Germinal center (tissue), 1 donor: ENCODE results near the gene RBM48.
A peak's percentile ranks its signal among the peaks of the same experiment; 100 is the strongest.
"Not testable (repeated sequence)": the region's sequence is repeated elsewhere in the genome, so short reads cannot be mapped to it uniquely, and the experiment has no call there.

ENCODE experiments used
- DNase-seq: peaks from one replicate; pipeline ENCODE4 v3.0.0; 2012; ENCODE audit warnings: mixed read lengths, low spot score

RBM48 gene

GRCh38 chr7:92528188-92528957 lies at the start of gene RBM48, which contains the start of gene PEX1:
Gene RBM48, plus strand, starts transcription at chr7:92528795. Its CDS starts 19 bp downstream, at chr7:92528814.
Gene PEX1, minus strand, starts transcription at chr7:92528520. Its CDS starts 85 bp downstream, at chr7:92528435.
- peak; percentile 96 for DNase-seq

GRCh38 chr7:92479146-92479545 lies 49.4 kb upstream of the RBM48 start:
- not testable (repeated sequence) for DNase-seq

DNA sequence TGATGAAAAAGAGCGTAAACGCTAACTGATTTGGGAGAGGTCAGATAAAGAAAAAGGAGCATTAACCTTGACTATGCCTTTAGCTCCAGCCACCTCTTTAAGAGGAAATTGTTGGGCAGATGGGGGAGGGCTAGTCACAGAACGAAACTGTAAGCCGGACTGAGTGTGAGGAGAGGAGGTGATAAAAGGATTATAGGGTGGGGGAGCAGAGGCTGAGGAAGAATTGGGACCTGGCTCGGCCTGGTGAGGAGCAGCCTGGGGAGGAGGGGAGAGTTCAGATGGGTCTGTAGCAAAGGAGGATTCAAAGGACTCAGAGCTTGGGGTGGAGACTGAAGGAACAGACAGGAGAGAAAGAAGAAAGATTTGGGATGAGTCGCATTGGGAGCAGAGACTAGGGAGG lies 45.0 kb upstream of the RBM48 start:
- not testable (repeated sequence) for DNase-seq

GRCh38 chr7:92484226-92484625 lies 44.4 kb upstream of the RBM48 start:
- not testable (repeated sequence) for DNase-seq

GRCh38 chr7:92485267-92485892 lies 43.2 kb upstream of the RBM48 start:
- DNase-seq, result no peak

- no peak for DNase-seq
These were observed 42.6 kb upstream of the RBM48 start for GRCh38 chr7:92485974-92486373.

DNA sequence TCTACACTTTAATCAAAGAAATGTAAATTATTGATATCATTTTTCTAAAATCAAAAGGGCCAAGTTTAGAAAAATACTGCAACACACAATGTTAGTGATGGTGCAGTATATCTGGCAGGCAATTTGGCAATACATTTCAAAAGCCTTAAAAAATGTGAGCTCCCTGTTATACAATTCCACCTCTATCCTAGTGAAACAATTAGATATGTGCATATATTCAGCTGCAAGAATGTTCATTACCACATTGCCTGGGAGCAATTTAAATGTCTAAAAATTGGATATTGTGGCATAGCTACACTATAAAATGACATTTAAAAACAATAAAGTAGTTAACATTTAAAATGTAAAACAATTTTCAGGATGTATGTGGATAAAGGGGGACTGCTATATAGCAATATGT lies 40.8 kb upstream of the RBM48 start:
- no peak for DNase-seq

DNA sequence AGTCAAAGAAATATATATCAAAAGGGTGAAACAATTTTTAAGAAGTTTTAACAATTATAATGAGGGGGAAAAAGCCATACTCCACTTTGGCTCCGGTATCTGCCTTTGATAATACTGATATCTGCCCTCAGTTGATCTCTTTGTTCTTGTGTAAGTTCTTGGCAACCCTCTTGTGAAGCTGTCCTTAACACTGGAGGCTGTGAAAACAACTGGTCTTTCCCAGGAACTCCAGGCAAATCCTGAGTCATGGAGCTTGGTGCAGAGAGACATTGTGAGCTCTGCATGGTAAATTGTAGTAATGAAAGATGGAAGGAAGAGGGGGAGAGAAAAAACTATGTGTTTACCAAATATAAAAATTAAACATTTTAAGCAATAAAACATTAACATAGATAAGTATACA lies 39.0 kb upstream of the RBM48 start:
- no peak for DNase-seq

DNA sequence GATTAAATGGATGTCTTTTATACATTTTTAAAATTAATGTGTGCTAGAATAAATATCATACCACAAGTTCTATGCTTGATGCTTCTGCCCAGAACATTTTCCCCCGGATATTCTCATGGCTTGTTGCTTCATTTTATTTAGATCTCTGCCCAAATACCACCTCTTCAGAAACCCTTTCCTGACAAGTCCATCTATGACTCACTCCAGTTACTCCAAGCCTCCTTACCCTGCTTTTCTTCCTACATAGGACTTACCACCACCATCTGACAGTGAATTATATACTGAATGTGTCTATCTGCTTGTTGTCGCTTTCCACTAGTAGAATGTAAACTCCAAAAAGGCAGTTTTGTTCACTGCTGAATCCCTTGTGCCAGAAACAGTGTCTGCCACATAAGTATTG lies 31.7 kb upstream of the RBM48 start:
- DNase-seq, result no peak

GRCh38 chr7:92498557-92498956 lies 30.0 kb upstream of the RBM48 start:
- no peak for DNase-seq

DNA sequence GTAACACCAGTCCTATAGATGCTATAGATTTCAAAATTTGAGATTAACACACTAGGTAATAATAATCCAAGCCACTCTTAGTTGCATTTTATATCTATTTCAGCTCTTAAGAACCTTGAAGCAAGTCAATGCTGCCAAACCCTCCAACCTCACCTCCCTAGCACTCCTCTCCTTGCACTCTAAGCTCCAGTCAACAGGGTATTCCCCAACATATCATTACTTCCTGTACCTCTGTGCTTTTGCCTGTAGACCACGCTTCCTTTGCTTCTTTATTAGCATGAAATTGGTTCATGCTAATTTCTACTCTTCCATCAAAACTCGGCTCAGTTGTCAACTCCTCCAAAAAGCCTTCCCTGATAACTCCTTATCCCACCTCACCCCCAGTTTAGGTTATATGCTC lies 24.8 kb upstream of the RBM48 start:
- DNase-seq, result no peak

GRCh38 chr7:92504563-92504962 lies 24.0 kb upstream of the RBM48 start:
- DNase-seq, result no peak

- DNase-seq, result no peak
These were observed 22.2 kb upstream of the RBM48 start for GRCh38 chr7:92506363-92506762.

GRCh38 chr7:92508946-92509345 lies 19.6 kb upstream of the RBM48 start:
- DNase-seq, result no peak

DNA sequence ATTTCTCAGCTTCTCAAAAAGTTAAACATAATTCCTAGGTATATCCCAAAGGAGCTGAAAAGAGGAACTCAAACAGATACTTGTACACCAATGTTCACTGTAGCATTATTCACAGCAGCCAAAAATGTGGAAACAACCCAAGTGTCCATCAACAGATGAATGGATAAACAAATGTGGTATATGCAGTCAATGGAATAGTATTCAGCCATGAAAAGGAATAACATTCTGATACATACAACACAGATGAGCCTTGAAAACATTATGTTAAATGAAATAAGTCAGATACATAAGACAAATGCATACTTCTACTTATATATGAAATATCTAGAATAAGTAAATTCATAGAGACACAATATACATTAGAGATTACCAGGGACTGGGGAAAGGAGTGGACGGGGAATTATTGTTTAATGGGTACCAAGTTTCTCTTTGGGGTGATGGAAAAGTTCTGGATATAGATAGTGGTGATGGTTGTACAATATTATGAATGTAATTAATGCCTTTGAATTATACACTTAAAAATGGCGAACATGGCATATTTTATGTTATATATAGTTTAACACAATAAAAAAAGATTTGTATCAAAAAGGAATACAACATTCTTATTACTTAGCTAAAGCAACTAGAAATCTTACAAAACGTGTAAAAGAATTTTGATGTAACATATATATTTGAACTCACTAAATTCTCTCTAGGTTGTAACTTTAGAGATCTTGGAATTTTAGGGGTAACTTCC lies 15.3 kb upstream of the RBM48 start:
- DNase-seq, result no peak

- DNase-seq, result no peak
These were observed 11.0 kb upstream of the RBM48 start for GRCh38 chr7:92517631-92518030.

GRCh38 chr7:92520024-92520423 lies 8.6 kb upstream of the RBM48 start:
- DNase-seq, result no peak

DNA sequence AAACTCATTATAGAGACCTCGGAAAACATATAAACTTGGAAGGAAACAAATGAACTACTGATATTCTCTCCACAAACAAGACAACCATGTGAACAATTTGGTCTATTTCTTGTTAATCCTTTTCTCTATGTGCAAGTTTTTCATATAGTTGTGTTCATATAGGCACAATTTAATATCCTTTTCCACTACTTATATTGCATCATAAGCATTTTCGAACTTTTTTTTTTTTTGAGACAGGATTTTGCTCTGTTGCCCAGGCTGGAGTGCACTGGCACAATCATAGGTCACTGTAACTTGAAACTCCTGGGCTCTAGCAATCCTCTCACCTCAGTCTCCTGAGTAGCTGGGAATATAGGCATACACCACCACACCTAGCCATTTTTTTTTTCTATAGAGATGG lies 5.5 kb upstream of the RBM48 start:
- DNase-seq, result no peak

- DNase-seq, result peak; percentile 65
These were observed 1.1 kb upstream of the RBM48 start for GRCh38 chr7:92527300-92528187.

DNA sequence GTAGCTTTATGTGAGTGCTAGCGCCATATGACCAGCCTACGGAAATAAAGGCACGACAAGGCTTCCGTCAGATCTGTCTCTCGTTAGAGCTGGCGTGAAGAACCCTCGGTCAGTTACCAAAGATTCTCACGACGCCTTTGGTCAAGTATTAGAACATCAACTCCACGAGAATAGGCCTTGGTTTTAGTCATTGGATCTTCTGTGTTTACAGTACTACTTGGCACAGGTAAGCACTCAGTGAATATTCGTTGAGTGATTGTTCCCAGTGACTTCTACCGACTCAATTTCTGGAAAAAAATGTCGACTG lies 316 bp downstream of the RBM48 start:
- no peak for DNase-seq

DNA sequence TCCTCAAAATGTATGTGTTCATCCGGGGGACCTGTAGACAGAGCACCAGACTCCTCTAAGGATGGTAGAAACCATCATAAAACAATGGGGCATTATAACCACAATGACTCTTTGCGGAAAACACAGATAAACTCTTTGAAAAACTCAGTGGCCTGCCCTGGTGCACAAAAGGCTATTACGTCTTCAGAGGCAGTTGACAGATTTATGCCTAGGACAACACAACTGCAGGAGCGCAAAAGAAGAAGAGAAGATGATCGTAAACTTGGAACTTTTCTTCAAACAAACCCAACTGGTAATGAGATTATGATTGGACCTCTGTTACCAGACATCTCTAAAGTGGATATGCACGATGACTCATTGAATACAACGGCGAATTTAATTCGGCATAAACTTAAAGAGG lies 6.0 kb downstream of the RBM48 start:
- no peak for DNase-seq

DNA sequence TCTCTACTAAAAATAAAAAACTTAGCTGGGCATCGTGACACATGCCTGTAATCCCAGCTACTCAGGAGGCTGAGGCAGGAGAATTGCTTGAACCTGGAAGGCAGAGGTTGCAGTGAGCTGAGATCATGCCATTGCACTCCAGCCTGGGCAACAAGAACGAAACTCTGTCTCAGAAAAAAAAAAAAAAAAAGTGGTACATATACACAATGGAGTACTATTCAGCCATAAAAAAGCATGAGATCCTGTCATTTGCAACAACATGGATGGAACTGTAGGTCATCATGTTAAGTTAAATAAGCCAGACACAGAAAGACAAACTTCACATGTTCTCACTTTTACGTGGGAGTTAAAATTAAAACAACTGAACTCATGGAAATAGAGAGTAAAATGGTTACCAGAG lies 14.9 kb downstream of the RBM48 start:
- not testable (repeated sequence) for DNase-seq
